H1 (cell line): ENCODE measurements around the gene CLPTM1L. TPM values are rescaled to one million over a fixed set of nuclear protein-coding genes. Genes with fewer than 3 reads are reported as not detected.

ENCODE experiments used
- CTCF ChIA-PET: fragments of 300-600 bp; sonication (Branson Sonifier 250); formaldehyde crosslinking; loops from one replicate; lab custom pipeline; 2021; ENCODE audit not compliant: partially characterized antibody; lab: Charles Lee
- POLR2A ChIA-PET: fragments of 300-600 bp; sonication (Branson Sonifier 250); formaldehyde crosslinking; loops from one replicate; lab custom pipeline; 2021; ENCODE audit warnings: inconsistent platforms; ENCODE audit not compliant: partially characterized antibody; lab: Charles Lee
- DNase-seq, 2 experiments: peaks; one replicate each; pipeline versions ENCODE4 v3.0.0 to v3.0.0-alpha.2; 2010 to 2022; ENCODE audit warnings: low spot score in 2 of 2, low read depth in 1 of 2, mixed read lengths in 1 of 2
- FAIRE-seq: peaks from 2 replicates; lab custom pipeline; 2011; peaks lifted over from hg19 to GRCh38; lab: Jason Lieb, UNC
- H2AFZ ChIP-seq: 2 replicates; pipeline ENCODE4 v1.8.1; 2012; ENCODE audit warnings: low read length, inconsistent platforms
- H2AK5ac ChIP-seq: 2 replicates; pipeline ENCODE4 v1.6.1; 2013; ENCODE audit warnings: low read depth, low read length
- H2BK120ac ChIP-seq: replicated peaks from 2 replicates; pipeline ENCODE3; 2013; ENCODE audit warnings: low read depth, low read length, inconsistent platforms
- H2BK12ac ChIP-seq: 2 replicates; pipeline ENCODE4 v1.6.1; 2013; ENCODE audit warnings: low read depth, low read length
- H2BK15ac ChIP-seq: 2 replicates; pipeline ENCODE4 v1.6.1; 2013; ENCODE audit warnings: low read length
- H2BK20ac ChIP-seq: 2 replicates; pipeline ENCODE4 v1.6.1; 2013; ENCODE audit warnings: low read length
- H2BK5ac ChIP-seq: 2 replicates; pipeline ENCODE4 v1.6.1; 2013; ENCODE audit warnings: low read depth, low read length
- H3K14ac ChIP-seq: 2 replicates; pipeline ENCODE4 v1.6.1; 2013; ENCODE audit warnings: inconsistent platforms; ENCODE audit not compliant: insufficient read length
- H3K18ac ChIP-seq: 2 replicates; pipeline ENCODE4 v1.6.1; 2013; ENCODE audit warnings: low read length; ENCODE audit errors: extremely low read depth
- H3K23ac ChIP-seq: 2 replicates; pipeline ENCODE4 v1.6.1; 2013; ENCODE audit warnings: inconsistent platforms; ENCODE audit not compliant: insufficient read length
- H3K23me2 ChIP-seq: 2 replicates; pipeline ENCODE4 v1.6.1; 2013; ENCODE audit warnings: low read depth, low read length
- H3K27ac ChIP-seq: 2 replicates; pipeline ENCODE4 v1.6.1; 2011; ENCODE audit warnings: low read depth, low read length, inconsistent platforms
- H3K27me3 ChIP-seq, 4 experiments: replicated peaks in 1 of 4; 1 replicate in 1 of 4; 2 replicates in 3 of 4; pipeline versions ENCODE4 v1.6.1 to v1.8.1; 2011 to 2013; ENCODE audit warnings: low read length in 3 of 4, mild to moderate bottlenecking in 3 of 4, inconsistent platforms in 2 of 4, mixed read lengths in 2 of 4, moderate library complexity in 1 of 4; ENCODE audit not compliant: control insufficient read depth in 3 of 4, insufficient read depth in 3 of 4; ENCODE audit errors: extremely low read depth in 1 of 4
- H3K36me3 ChIP-seq, 4 experiments: 2 replicates each; pipeline versions ENCODE4 v1.6.1 to v1.8.1; 2011 to 2013; ENCODE audit warnings: mild to moderate bottlenecking in 4 of 4, low read length in 3 of 4, moderate library complexity in 2 of 4, control low read depth in 1 of 4, inconsistent platforms in 1 of 4; ENCODE audit not compliant: insufficient read depth in 4 of 4, control insufficient read depth in 2 of 4
- H3K4ac ChIP-seq: replicated peaks from 2 replicates; pipeline ENCODE3; 2013; ENCODE audit warnings: low read length, low read depth, mixed read lengths, inconsistent platforms; ENCODE audit not compliant: insufficient read length
- H3K4me1 ChIP-seq, 4 experiments: replicated peaks in 1 of 4; 1 replicate in 1 of 4; 2 replicates in 3 of 4; pipeline versions ENCODE4 v1.6.1 to v1.8.1; 2011 to 2013; ENCODE audit warnings: low read length in 3 of 4, inconsistent platforms in 2 of 4, mixed read lengths in 1 of 4; ENCODE audit not compliant: insufficient read depth in 4 of 4, control insufficient read depth in 3 of 4
- H3K4me2 ChIP-seq, 2 experiments: 2 replicates each; pipeline versions ENCODE4 v1.6.1 to v1.8.1; 2011 to 2013; ENCODE audit warnings: low read depth in 2 of 2, low read length in 2 of 2, control low read depth in 1 of 2, inconsistent platforms in 1 of 2, mild to moderate bottlenecking in 1 of 2; ENCODE audit not compliant: insufficient read depth in 1 of 2
- H3K4me3 ChIP-seq, 4 experiments: fragments of 200-600, 300-600 bp in 1 of 4; sonication (generic), shearing (Covaris generic), sonication (Bioruptor Twin) in 1 of 4; 2 replicates each; pipeline versions ENCODE4 v1.5.1 to v1.8.1; 2011 to 2016; ENCODE audit warnings: low read length in 4 of 4, low read depth in 3 of 4, control low read depth in 2 of 4, inconsistent platforms in 2 of 4, mild to moderate bottlenecking in 2 of 4, mixed read lengths in 1 of 4, moderate library complexity in 1 of 4; ENCODE audit not compliant: insufficient read depth in 2 of 4; ENCODE audit errors: extremely low read depth in 1 of 4
- H3K56ac ChIP-seq: replicated peaks from 2 replicates; pipeline ENCODE3; 2013; ENCODE audit warnings: low read depth, mild to moderate bottlenecking, mixed read lengths, low read length, inconsistent platforms; ENCODE audit not compliant: insufficient read length
- H3K79me1 ChIP-seq: 2 replicates; pipeline ENCODE4 v1.6.1; 2013; ENCODE audit warnings: low read depth, low read length, control low read depth
- H3K79me2 ChIP-seq, 2 experiments: 2 replicates each; pipeline versions ENCODE4 v1.6.1 to v1.8.1; 2012 to 2013; ENCODE audit warnings: low read length in 2 of 2, mild to moderate bottlenecking in 2 of 2, inconsistent platforms in 1 of 2; ENCODE audit not compliant: insufficient read depth in 2 of 2, control insufficient read depth in 1 of 2
- H3K9ac ChIP-seq, 4 experiments: replicated peaks in 1 of 4; 1 replicate in 1 of 4; 2 replicates in 3 of 4; pipeline versions ENCODE4 v1.6.1 to v1.8.1; 2011 to 2013; ENCODE audit warnings: low read depth in 3 of 4, low read length in 3 of 4, control low read depth in 2 of 4, mild to moderate bottlenecking in 2 of 4, moderate library complexity in 2 of 4, inconsistent platforms in 1 of 4; ENCODE audit errors: extremely low read depth in 1 of 4
- H3K9me3 ChIP-seq, 2 experiments: 2 replicates each; pipeline versions ENCODE4 v1.6.1 to v1.8.1; 2012 to 2013; ENCODE audit warnings: mild to moderate bottlenecking in 2 of 2, moderate library complexity in 2 of 2, control low read depth in 1 of 2, inconsistent platforms in 1 of 2, low read depth in 1 of 2, low read length in 1 of 2, mixed read lengths in 1 of 2; ENCODE audit not compliant: insufficient read depth in 2 of 2
- H4K20me1 ChIP-seq, 2 experiments: replicated peaks in 1 of 2; 2 replicates each; pipeline versions ENCODE3 to v1.8.1; 2011 to 2013; ENCODE audit warnings: inconsistent platforms in 2 of 2, low read length in 2 of 2, mild to moderate bottlenecking in 1 of 2; ENCODE audit not compliant: insufficient read depth in 2 of 2, control insufficient read depth in 1 of 2
- H4K5ac ChIP-seq: 2 replicates; pipeline ENCODE4 v1.6.1; 2013; ENCODE audit warnings: low read length, low read depth, mixed read lengths, inconsistent platforms; ENCODE audit not compliant: insufficient read length
- H4K8ac ChIP-seq: 2 replicates; pipeline ENCODE4 v1.8.0; 2013; ENCODE audit warnings: mild to moderate bottlenecking, moderate library complexity, low read length, inconsistent platforms; ENCODE audit not compliant: insufficient read depth; ENCODE audit errors: extremely low read depth
- H4K91ac ChIP-seq: replicated peaks from 2 replicates; pipeline ENCODE3; 2013; ENCODE audit warnings: low read length, mixed read lengths, inconsistent platforms; ENCODE audit not compliant: insufficient read length
- GABPA ChIP-seq: IDR thresholded peaks from 2 replicates; pipeline ENCODE4 v1.6.1; 2011; ENCODE audit warnings: mild to moderate bottlenecking, low read length, moderate library complexity, borderline replicate concordance; ENCODE audit not compliant: insufficient read depth
- SRF ChIP-seq: IDR thresholded peaks from 2 replicates; pipeline ENCODE4 v1.6.1; 2011; ENCODE audit warnings: mild to moderate bottlenecking, low read depth, low read length, moderate library complexity
- WGBS, 2 experiments: shearing (Covaris generic) in 1 of 2; methylation state at CpG; one replicate each; pipeline versions ENCODE4 v1.1.6 to v1.1.7; 2013 to 2015; ENCODE audit warnings: low lambda C conversion rate in 2 of 2, mixed read lengths in 2 of 2, inconsistent platforms in 1 of 2, low coverage in 1 of 2, missing lambda C conversion rate in 1 of 2; ENCODE audit not compliant: insufficient replicate concordance in 2 of 2, insufficient coverage in 1 of 2, insufficient read length in 1 of 2; ENCODE audit errors: extremely low coverage in 1 of 2, missing lambda C conversion rate in 1 of 2; 5-methylcytosine and 5-hydroxymethylcytosine counted together
- polyA plus RNA-seq, 7 experiments: library from polyadenylated mRNA; depleted of rRNA in 3 of 7; stranded (reverse) in 5 of 7; unstranded in 2 of 7; fragments of >200 nt in 5 of 7; fragments of 200-250 nt in 2 of 7; gene quantifications; 1 replicate in 5 of 7; 2 replicates in 1 of 7; 4 replicates in 1 of 7; pipeline versions ENCODE4 v1.2.1 to v1.2.3, GENCODE V29; 2011 to 2013; ENCODE audit warnings: missing spikeins in 2 of 7, mixed read lengths in 2 of 7
- total RNA-seq: library from RNA; stranded (reverse); fragmentation: NEBNext Ultra II Directional; extraction: Animal tissue kit (Norgen Biotek cat#: 25700); gene quantifications from 2 replicates; pipeline ENCODE4 v1.2.1, GENCODE V29; 2021

The CLPTM1L gene
- total and polyA plus RNA-seq, 2 of the 8 experiments (the other 6 are each of a cell fraction or from before 2014, with no cell fraction given), result 102 to 119 TPM

- POLR2A ChIA-PET, result no interaction called here
- no peak overlapping the region for H3K27ac ChIP-seq
- H4K5ac ChIP-seq, result no peak overlapping the region
- H2BK120ac ChIP-seq, result no peak overlapping the region
- H3K27me3 ChIP-seq, result no peaks in the 10 kb centered on the region
- H2BK15ac ChIP-seq, result no peak overlapping the region
- peaks cover 2 to 14% of the 10 kb centered on the region in 2 experiments for H4K20me1 ChIP-seq
- H3K9ac ChIP-seq, result no peak overlapping the region
- no peaks in the 10 kb centered on the region; the same call in 1 of the 2 replicates for H3K79me1 ChIP-seq
- no peak for FAIRE-seq
- H3K79me2 ChIP-seq, result no peaks in the 10 kb centered on the region
- no peak overlapping the region for H3K14ac ChIP-seq
- H3K4me3 ChIP-seq, result no peak overlapping the region
- no peak overlapping the region for H2AFZ ChIP-seq
- H3K56ac ChIP-seq, result no peak overlapping the region
- DNase-seq, result no peak
- no peak overlapping the region for H4K91ac ChIP-seq
- peaks cover 17 to 71% (median 54%) of the 10 kb centered on the region in 4 experiments for H3K36me3 ChIP-seq
- WGBS, 2 experiments, result 94% methylated on average over 22 of the region's 22 CpGs; no CpG with 5 or more reads in 1 of the 2 experiments
- no peak overlapping the region for H3K18ac ChIP-seq
- no peak overlapping the region for H2BK5ac ChIP-seq
- H3K23me2 ChIP-seq, result no peaks in the 10 kb centered on the region
- CTCF ChIA-PET, result interaction anchor here (1.2 to 2.1 kb wide), 4 partner anchors 16 to 146 kb away, joined by 3 to 4 read pairs (median 3); no protein-coding TSS in a partner anchor
- no peaks in the 10 kb centered on the region for H3K9me3 ChIP-seq
- H4K8ac ChIP-seq, result no peak overlapping the region
- H2BK12ac ChIP-seq, result no peak overlapping the region
- no peak overlapping the region for H3K4ac ChIP-seq
- H2AK5ac ChIP-seq, result no peak overlapping the region
- H3K4me1 ChIP-seq, result no peaks in the 10 kb centered on the region
- no peak overlapping the region for H3K23ac ChIP-seq
- no peak overlapping the region for H3K4me2 ChIP-seq
- no peak overlapping the region for H2BK20ac ChIP-seq
- TF ChIP-seq GABPA (no peak), SRF (no peak)
Measured at GRCh38 chr5:1322036-1322900, 22.6 kb downstream of the CLPTM1L start.
